DMS53 (cell line): ENCODE measurements around the gene HTR3C.
"Not testable (repeated sequence)": the region's sequence is repeated elsewhere in the genome, so short reads cannot be mapped to it uniquely, and the experiment has no call there.

Experiments
- DNase-seq: peaks from one replicate; lab custom pipeline; 2025; lab: John Stamatoyannopoulos, UW

The HTR3C gene

GRCh38 chr3:184030536-184030935 lies 22.3 kb upstream of the HTR3C start:
- no peak for DNase-seq

- peak; percentile 18 for DNase-seq
These were observed 21.6 kb upstream of the HTR3C start, which contains the start of gene HTR3D for GRCh38 chr3:184031187-184031792. Gene HTR3D (plus strand): TSS chr3:184031742. CDS start chr3:184031742, 0 bp downstream.

- peak; percentile 24 for DNase-seq
These were observed 15.0 kb upstream of the HTR3C start for GRCh38 chr3:184037816-184038215.

DNA sequence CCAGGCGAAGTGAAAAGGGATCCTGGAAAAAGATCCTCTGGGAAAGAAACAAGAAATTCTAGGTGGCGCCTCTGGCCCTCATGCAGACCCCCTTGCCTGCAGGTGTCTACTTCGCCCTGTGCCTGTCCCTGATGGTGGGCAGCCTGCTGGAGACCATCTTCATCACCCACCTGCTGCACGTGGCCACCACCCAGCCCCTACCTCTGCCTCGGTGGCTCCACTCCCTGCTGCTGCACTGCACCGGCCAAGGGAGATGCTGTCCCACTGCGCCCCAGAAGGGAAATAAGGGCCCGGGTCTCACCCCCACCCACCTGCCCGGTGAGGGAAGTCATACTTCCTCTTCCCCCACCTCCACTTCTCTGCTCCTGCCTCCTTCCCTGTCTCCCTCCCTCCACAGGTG lies 14.5 kb upstream of the HTR3C start:
- DNase-seq, result not testable (repeated sequence)

- peak; percentile 62 for DNase-seq
These were observed 13.4 kb upstream of the HTR3C start for GRCh38 chr3:184039414-184039813.

GRCh38 chr3:184040010-184040409 lies 12.8 kb upstream of the HTR3C start:
- peak; percentile 74 for DNase-seq

- DNase-seq, result no peak
These were observed 10.2 kb upstream of the HTR3C start for GRCh38 chr3:184042617-184043016.

GRCh38 chr3:184045995-184046394 lies 6.9 kb upstream of the HTR3C start:
- DNase-seq, result no peak

DNA sequence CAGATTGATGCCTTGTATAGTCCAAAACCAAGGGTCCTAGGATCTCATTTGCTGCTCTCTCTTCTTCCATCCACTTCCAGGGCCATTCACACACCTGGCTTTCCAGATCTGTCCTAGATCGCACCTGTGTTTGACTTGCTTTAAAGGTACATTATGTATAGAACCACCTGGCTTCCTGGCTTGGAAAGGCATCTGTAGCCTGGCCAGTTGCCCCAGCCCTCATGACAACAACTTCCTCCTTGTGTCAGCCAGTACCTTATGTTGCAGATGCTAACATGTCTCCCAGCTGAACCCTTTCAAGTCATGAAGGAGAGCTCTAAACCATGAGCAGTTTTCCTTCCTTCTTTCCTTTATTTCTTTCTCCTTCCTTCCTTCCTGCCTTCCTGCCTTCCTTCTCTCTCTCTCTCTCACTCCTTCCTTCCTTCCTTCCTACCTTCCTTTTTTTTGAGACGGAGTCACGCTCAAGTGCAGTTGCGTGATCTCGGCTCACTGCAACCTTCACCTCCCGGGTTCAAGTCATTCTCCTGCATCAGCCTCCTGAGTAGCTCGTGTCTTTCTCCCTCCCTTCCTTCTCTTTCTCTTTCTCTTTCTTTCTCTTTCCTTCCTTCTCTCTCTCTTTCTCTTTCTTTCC lies 2.5 kb upstream of the HTR3C start:
- peak; percentile 89 for DNase-seq

DNA sequence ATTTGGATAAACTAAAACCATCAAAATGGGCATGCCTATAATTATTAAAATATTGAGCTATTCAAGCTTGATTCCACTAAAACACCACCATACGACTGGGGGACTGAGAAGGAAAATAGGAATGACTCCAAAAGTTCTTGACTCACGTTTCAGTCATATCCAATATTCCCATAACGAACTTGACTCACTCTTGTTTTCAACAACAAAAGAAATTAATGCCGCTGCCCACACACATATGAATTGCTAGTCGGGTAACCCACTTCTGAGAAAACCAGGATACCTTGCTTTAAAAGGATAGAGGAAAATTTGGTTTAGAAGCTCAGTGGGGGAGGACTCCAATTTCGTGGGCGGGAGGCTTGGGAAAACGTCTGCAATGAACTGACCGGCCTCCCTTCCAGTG lies 5.2 kb downstream of the HTR3C start:
- DNase-seq, result no peak

GRCh38 chr3:184059424-184059823 lies 6.6 kb downstream of the HTR3C start:
- DNase-seq, result no peak

- no peak for DNase-seq
These were observed 9.8 kb downstream of the HTR3C start for GRCh38 chr3:184062637-184063036.

- DNase-seq, result no peak
These were observed 13.4 kb downstream of the HTR3C start for GRCh38 chr3:184066211-184066610.

GRCh38 chr3:184067573-184068055 lies 14.8 kb downstream of the HTR3C start:
- DNase-seq, result no peak

DNA sequence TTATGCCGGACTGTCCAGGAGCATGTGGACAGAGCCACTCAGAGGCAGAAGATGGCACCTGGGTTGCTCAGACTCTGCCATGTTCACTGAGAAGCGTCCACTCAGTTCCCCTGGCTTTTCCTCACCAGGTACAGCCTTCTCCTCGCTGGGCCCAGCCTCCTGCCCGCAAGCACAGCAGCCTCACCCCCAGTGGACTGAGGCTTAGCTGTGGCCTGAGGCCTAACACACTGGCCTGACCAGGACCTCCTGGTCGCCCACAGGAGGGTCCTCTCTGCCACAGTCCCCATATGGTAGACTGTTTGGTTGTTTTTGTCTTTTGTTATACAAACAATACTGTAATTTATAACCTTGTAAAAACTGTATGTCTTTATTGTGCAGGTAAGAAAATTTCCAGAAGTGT lies 15.5 kb downstream of the HTR3C start:
- no peak for DNase-seq

DNA sequence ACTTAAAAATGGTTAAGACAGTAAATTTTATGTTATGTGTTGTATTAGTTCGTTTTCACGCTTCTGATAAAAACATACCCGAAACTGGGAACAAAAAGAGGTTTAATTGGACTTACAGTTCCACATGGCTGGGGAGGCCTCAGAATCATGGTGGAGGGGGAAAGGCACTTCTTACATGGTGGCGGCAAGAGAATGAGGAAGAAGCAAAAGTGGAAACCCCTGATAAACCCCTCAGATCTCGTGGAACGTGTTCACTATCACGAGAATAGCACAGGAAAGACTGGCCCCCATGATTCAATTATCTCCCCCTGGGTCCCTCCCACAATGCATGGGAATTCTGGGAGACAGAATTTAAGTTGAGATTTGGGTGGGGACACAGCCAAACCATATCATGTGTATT lies 18.3 kb downstream of the HTR3C start:
- DNase-seq, result not testable (repeated sequence)

DNA sequence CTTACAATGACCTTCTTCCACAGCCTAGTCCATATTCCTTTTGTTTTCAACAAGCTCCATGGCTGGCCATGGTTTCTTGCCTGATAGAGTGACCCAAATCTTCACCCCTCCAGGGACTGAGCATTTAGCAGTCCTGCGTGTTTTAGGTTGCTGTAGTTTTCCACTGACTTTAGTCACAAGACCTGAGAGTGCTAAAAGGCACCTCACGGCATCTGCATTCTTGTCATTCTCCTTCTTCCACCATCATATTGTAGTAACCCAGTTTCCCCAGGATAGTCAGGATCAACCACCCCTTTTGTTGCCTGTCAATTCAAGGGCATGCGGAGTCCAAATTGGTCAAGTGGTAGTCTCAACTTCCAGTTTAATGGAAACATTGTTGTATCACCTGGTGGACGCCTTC lies 20.8 kb downstream of the HTR3C start:
- no peak for DNase-seq

GRCh38 chr3:184075901-184076300 lies 23.1 kb downstream of the HTR3C start:
- no peak for DNase-seq

DNA sequence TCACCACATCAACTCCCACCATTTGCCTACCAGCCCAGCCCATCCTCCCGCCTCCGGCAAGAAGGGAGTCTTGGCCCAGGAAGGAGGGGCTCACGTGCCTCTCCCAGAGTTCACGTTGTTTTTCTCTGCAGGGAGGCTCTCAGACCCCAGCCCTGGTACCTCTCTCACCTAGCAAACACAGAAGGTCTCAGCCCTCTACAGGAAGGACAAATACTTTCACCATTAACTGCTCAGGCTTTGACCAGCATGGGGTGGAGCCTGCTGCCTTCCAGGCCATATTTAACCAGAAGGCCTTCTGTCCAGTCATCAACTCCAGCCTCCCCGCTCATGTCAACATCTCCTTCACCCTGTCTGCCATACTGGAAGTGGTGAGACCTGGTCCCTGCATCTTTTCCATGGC lies 25.0 kb downstream of the HTR3C start:
- DNase-seq, result no peak

GRCh38 chr3:184078851-184079250 lies 26.0 kb downstream of the HTR3C start:
- DNase-seq, result no peak

- no peak for DNase-seq
These were observed 28.4 kb downstream of the HTR3C start for GRCh38 chr3:184081116-184081830.

DNA sequence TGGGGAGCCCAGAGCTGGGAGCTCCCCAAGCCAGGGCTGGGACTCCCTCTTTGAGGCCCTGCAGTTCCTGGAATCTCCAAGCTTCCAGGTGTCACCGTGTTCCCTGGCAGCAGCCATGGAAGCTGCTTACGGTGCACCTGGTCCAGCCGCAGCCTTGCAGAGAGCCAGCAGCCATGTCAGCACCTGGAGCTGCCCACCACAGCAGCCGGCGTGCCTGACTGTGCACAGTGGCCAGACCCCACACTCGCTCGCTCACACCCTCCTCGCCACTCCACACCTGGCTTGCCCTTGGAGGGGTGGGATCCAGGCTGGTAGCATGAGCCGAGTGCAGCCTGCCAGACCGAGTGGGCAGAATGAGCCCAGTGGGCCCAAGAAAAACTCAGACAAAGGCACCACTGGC lies 29.2 kb downstream of the HTR3C start:
- no peak for DNase-seq

DNA sequence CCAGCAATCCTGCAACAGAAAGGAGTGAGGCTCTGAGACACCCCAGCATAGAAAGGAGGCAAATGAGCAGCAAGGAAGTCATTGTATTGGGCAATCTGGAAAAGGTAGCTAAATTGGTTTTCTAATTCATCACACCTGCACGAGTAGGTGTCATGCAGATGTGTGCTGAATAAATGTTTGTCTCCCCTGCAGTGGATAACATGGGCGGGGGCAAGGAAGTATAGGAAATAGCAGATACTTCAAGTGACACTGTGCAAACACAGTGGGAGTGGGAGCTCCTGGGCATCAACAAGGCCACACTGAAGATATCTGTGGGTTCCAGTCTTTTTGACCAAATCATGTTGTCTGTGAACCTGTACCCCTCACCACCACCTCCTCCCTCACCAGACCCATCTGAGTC lies 29.6 kb downstream of the HTR3C start:
- DNase-seq, result peak; percentile 35
